MCF 10A (cell line): ENCODE results near the gene TRIM69. TPM values are rescaled to one million over a fixed set of nuclear protein-coding genes. Genes with fewer than 3 reads are reported as not detected.
"Not testable (repeated sequence)": the region's sequence is repeated elsewhere in the genome, so short reads cannot be mapped to it uniquely, and the experiment has no call there.

Experiments
- BruUV-seq: library from RNA; stranded (reverse); fragments of 400-500 nt; replicated peaks from 2 replicates; lab custom pipeline; 2021; lab: Mats Ljungman, UMichigan
- CTCF ChIA-PET: fragments of 300-600 bp; sonication (Branson Sonifier 250); formaldehyde crosslinking; extraction: SDS; loops from one replicate; lab custom pipeline; 2021; ENCODE audit warnings: antibody characterized with exemption, inconsistent platforms; lab: Yijun Ruan, JAX
- POLR2A ChIA-PET: fragments of 300-600, 350-650 bp; sonication (Branson Sonifier 250); formaldehyde crosslinking; extraction: SDS; loops from one replicate; lab custom pipeline; 2020; ENCODE audit warnings: antibody characterized with exemption, inconsistent platforms; lab: Yijun Ruan, JAX
- DNase-seq: peaks from one replicate; pipeline ENCODE4 v3.0.0-alpha.2; 2018; ENCODE audit not compliant: unreplicated experiment
- H3K27ac Mint-ChIP-seq: one replicate; pipeline ENCODE4 v1.8.0; 2022; ENCODE audit warnings: mild to moderate bottlenecking, low read depth, mixed read lengths; ENCODE audit not compliant: unreplicated experiment
- H3K27me3 Mint-ChIP-seq: one replicate; pipeline ENCODE4 v1.8.0; 2022; ENCODE audit warnings: mixed read lengths; ENCODE audit not compliant: insufficient read depth, unreplicated experiment
- H3K36me3 Mint-ChIP-seq: one replicate; pipeline ENCODE4 v1.8.0; 2022; ENCODE audit warnings: mild to moderate bottlenecking, moderate library complexity, mixed read lengths; ENCODE audit not compliant: insufficient read depth, unreplicated experiment
- H3K4me1 Mint-ChIP-seq: one replicate; pipeline ENCODE4 v1.8.0; 2022; ENCODE audit warnings: mixed read lengths; ENCODE audit not compliant: insufficient read depth, unreplicated experiment
- H3K4me3 Mint-ChIP-seq: one replicate; pipeline ENCODE4 v1.8.0; 2022; ENCODE audit warnings: mild to moderate bottlenecking, moderate library complexity, mixed read lengths; ENCODE audit not compliant: unreplicated experiment
- H3K9me3 Mint-ChIP-seq: one replicate; pipeline ENCODE4 v1.8.0; 2022; ENCODE audit warnings: mixed read lengths; ENCODE audit not compliant: unreplicated experiment
- intact Hi-C: fragments of 100-400 bp; cut with micrococcal nuclease; formaldehyde crosslinking; loops from 2 replicates; pipeline ENCODE4 v1.14.1; 2022
- total RNA-seq: library from RNA; stranded (reverse); gene quantifications from 2 replicates; pipeline ENCODE4 v1.2.3, GENCODE V29; 2022
- TF ChIP-seq, protein P1 (sequence below): fragments of 200-600 bp; IDR thresholded peaks from one replicate; pipeline ENCODE4 v1.8.0; 2022; ENCODE audit warnings: antibody characterized with exemption, mild to moderate bottlenecking; ENCODE audit not compliant: unreplicated experiment

TRIM69 gene
- total RNA-seq, 1 experiment from 2014 or later: 8.2 TPM

DNA sequence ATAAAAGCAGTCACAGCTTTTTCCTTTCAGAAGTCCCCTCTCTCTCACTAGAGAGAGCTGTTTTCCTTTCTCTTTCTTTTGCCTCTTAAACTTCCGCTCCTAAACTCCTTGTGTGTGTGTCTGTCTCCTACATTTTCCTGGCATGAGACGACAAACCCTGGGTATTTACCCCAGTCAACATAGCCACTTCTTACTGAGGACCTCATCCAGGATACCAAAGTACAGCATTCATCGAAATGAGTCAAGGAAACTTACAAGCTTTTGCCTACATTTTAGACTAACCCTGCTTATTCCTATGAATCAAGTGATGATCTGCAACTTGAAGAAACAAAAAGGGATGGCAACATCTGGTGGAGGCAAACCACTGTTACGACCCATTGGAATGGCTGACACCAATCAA lies 41.9 kb upstream of the TRIM69 start:
- BruUV-seq: no TSS peak
- H3K27me3 Mint-ChIP-seq: peaks cover 40% of the 10 kb centered on the region
- no peak overlapping the region for H3K4me3 Mint-ChIP-seq
- POLR2A ChIA-PET: interaction anchor here (0.6 kb wide), 1 partner anchor 10 kb away, joined by 3 read pairs; no protein-coding TSS in a partner anchor
- DNase-seq: no peak
- CTCF ChIA-PET: no interaction called here
- H3K4me1 Mint-ChIP-seq: no peaks in the 10 kb centered on the region
- intact Hi-C loops: no loop called here
- TF ChIP-seq, protein P1, sequence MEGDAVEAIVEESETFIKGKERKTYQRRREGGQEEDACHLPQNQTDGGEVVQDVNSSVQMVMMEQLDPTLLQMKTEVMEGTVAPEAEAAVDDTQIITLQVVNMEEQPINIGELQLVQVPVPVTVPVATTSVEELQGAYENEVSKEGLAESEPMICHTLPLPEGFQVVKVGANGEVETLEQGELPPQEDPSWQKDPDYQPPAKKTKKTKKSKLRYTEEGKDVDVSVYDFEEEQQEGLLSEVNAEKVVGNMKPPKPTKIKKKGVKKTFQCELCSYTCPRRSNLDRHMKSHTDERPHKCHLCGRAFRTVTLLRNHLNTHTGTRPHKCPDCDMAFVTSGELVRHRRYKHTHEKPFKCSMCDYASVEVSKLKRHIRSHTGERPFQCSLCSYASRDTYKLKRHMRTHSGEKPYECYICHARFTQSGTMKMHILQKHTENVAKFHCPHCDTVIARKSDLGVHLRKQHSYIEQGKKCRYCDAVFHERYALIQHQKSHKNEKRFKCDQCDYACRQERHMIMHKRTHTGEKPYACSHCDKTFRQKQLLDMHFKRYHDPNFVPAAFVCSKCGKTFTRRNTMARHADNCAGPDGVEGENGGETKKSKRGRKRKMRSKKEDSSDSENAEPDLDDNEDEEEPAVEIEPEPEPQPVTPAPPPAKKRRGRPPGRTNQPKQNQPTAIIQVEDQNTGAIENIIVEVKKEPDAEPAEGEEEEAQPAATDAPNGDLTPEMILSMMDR: no peak
- no peaks in the 10 kb centered on the region for H3K9me3 Mint-ChIP-seq
- H3K36me3 Mint-ChIP-seq: no peaks in the 10 kb centered on the region
- H3K27ac Mint-ChIP-seq: no peak overlapping the region

DNA sequence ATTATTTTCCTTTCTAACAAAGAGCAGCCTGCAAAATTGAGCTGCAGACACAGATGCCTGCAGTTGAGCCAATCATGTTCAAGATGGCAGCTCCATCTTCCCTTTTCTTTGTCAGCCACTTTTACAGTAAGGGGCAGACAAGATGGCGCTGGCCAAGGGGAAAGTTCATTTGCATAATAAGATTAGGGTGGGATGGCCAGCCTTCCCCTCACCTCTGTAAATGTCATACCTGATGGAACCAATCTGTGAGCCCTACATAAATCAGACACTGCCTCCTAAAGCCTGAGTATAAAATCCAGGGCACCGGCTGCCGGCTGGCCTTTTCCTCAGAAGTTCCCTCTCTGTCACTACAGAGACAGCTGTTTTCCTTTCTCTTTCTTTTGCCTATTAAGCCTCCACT lies 41.0 kb upstream of the TRIM69 start:
- CTCF ChIA-PET: interaction anchor here (0.6 kb wide), 1 partner anchor 14 kb away, joined by 3 read pairs; no protein-coding TSS in a partner anchor
- POLR2A ChIA-PET: no interaction called here
- DNase-seq: no peak
- H3K4me3 Mint-ChIP-seq: no peak overlapping the region
- H3K27ac Mint-ChIP-seq: no peak overlapping the region
- no peaks in the 10 kb centered on the region for H3K9me3 Mint-ChIP-seq
- H3K27me3 Mint-ChIP-seq: peaks cover 40% of the 10 kb centered on the region
- intact Hi-C loops: no loop called here
- H3K36me3 Mint-ChIP-seq: no peaks in the 10 kb centered on the region
- TF ChIP-seq, protein P1: no peak
- BruUV-seq: no TSS peak
- no peaks in the 10 kb centered on the region for H3K4me1 Mint-ChIP-seq

DNA sequence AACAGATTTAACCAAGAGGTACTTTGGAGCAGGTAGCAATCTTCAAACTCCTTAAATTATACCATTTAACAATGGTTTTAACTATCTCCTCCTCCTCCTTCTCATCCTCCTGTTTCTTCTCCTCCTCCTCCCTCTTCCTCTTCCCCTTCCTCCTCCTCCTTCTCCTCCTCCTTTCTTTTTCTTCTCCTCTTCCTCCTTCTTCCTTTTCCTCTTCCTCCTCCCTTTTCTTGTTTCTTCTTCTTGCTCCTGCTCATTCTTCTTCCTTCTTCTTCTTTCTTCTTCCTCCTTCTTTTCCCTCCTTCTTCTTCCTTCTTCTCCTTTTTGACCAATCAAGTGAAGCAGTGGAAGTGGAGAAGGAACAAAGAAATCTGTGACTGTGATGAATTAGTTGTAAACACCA lies 39.3 kb upstream of the TRIM69 start:
- TF ChIP-seq, protein P1: no peak
- BruUV-seq: no TSS peak
- CTCF ChIA-PET: no interaction called here
- H3K4me1 Mint-ChIP-seq: no peaks in the 10 kb centered on the region
- POLR2A ChIA-PET: interaction anchor here (1.2 to 1.4 kb wide), 2 partner anchors 14 to 34 kb away, joined by 4 to 6 read pairs; partner anchors contain the start of genes B2M, PATL2 and SPG11
- no peaks in the 10 kb centered on the region for H3K36me3 Mint-ChIP-seq
- no peak overlapping the region for H3K4me3 Mint-ChIP-seq
- peaks cover 40% of the 10 kb centered on the region for H3K27me3 Mint-ChIP-seq
- intact Hi-C loops: no loop called here
- no peak overlapping the region for H3K27ac Mint-ChIP-seq
- H3K9me3 Mint-ChIP-seq: no peaks in the 10 kb centered on the region
- no peak for DNase-seq

DNA sequence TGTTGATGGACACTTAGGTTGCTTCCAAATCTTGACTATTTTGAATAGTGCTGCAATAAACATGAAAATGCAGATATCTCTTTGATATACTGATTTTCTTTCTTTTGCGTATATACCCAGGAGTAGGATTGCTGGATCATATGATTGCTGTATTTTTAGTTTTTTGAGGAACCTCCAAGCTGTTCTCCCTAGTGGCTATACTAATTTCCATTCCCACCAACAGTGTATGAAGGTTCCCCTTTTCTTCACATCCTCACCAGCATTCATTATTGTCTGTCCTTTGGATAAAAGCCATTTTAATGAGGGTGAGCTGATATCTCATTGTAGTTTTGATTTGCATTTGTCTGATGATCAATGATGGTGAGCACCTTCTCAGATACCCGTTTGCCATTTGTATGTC lies 37.7 kb upstream of the TRIM69 start:
- Mint-ChIP-seq H3K4me1 (no peaks in the 10 kb centered on the region), H3K36me3 (no peaks in the 10 kb centered on the region), H3K27me3 (peaks cover 40% of the 10 kb centered on the region), H3K4me3 (no peak overlapping the region), H3K27ac (no peak overlapping the region), H3K9me3 (no peaks in the 10 kb centered on the region)
- DNase-seq: no peak
- POLR2A ChIA-PET: interaction anchor here (1.0 to 1.6 kb wide), 4 partner anchors 9 to 35 kb away, joined by 3 to 4 read pairs (median 4); partner anchors contain the start of genes B2M, PATL2 and SPG11
- intact Hi-C loops: no loop called here
- CTCF ChIA-PET: interaction anchor here (0.6 to 1.0 kb wide), 2 partner anchors 10 to 39 kb away, joined by 5 read pairs; no protein-coding TSS in a partner anchor
- TF ChIP-seq, protein P1: no peak
- no TSS peak for BruUV-seq

DNA sequence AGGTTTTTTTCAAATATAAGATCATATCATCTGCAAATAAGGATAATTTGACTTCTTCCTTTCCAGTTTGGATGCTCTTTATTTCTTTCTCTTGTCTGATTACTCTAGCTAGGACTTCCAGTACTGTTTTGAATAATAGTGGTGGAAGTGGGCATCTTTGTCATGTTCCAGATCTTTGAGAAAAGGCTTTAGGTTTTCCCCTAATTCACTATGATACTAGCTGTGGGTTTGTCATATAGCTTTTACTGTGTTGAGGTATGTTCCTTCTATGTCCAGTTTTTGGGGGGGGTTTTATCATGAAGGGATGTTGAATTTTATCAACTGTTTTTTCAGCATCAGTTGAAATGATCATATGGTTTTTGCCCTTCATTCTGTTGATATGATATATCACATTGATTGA lies 35.7 kb upstream of the TRIM69 start:
- DNase-seq, H3K27ac Mint-ChIP-seq, H3K9me3 Mint-ChIP-seq, H3K4me3 Mint-ChIP-seq, intact Hi-C loops, H3K4me1 Mint-ChIP-seq, H3K36me3 Mint-ChIP-seq, BruUV-seq: not testable (repeated sequence)
- peaks cover 33% of the 10 kb centered on the region for H3K27me3 Mint-ChIP-seq
- CTCF ChIA-PET: interaction anchor here (0.5 to 0.9 kb wide), 3 partner anchors 11 to 85 kb away, joined by 3 to 4 read pairs (median 3); partner anchors contain the start of gene SPG11
- POLR2A ChIA-PET: interaction anchor here (0.9 kb wide), 1 partner anchor 8 kb away, joined by 3 read pairs; no protein-coding TSS in a partner anchor
